Activated CD8-positive, alpha-beta memory T cell treated with anti-CD3 and anti-CD28 coated beads for 1 hour (primary cell): ENCODE measurements around the gene KIF5C.

ENCODE experiments used
- DNase-seq, 2 donors: peaks; one replicate each; pipeline ENCODE4 v3.0.0-alpha.2; 2020; ENCODE audit warnings: low read depth in 1 of 2; ENCODE audit errors: extremely low read depth in 1 of 2

Gene KIF5C

GRCh38 chr2:149009576-149010461 is 134.8 kb downstream of the KIF5C start:
- DNase-seq, result no peak

GRCh38 chr2:149012545-149012944 is 137.5 kb downstream of the KIF5C start:
- no peak for DNase-seq

GRCh38 chr2:149015501-149015900 is 140.5 kb downstream of the KIF5C start:
- DNase-seq, result no peak

- DNase-seq, result no peak
Observed at GRCh38 chr2:149015926-149016563, 141.0 kb downstream of the KIF5C start.

GRCh38 chr2:149017116-149017985 is 142.3 kb downstream of the KIF5C start:
- DNase-seq, result peak; percentile 30 to 57

- no peak for DNase-seq
Observed at GRCh38 chr2:149018981-149019380, 144.0 kb downstream of the KIF5C start.

GRCh38 chr2:149019768-149020167 is 144.7 kb downstream of the KIF5C start:
- DNase-seq, result no peak

- DNase-seq, result no peak
Observed at GRCh38 chr2:149020432-149020851, 145.4 kb downstream of the KIF5C start.

GRCh38 chr2:149021271-149021719 is 146.3 kb downstream of the KIF5C start:
- DNase-seq, result no peak

- DNase-seq, result no peak
Observed at GRCh38 chr2:149021761-149022160, 146.7 kb downstream of the KIF5C start.

- DNase-seq, result no peak
Observed at GRCh38 chr2:149023091-149023490, 148.1 kb downstream of the KIF5C start.

- no peak for DNase-seq
Observed at GRCh38 chr2:149027590-149028250, 152.7 kb downstream of the KIF5C start.

GRCh38 chr2:149028377-149028776 is 153.3 kb downstream of the KIF5C start:
- no peak for DNase-seq

- no peak for DNase-seq
Observed at GRCh38 chr2:149028891-149029290, 153.9 kb downstream of the KIF5C start.

- no peak for DNase-seq
Observed at GRCh38 chr2:149029307-149029965, 154.4 kb downstream of the KIF5C start.

- no peak for DNase-seq
Observed at GRCh38 chr2:149031396-149031795, 156.4 kb downstream of the KIF5C start.

GRCh38 chr2:149033716-149034115 is 158.7 kb downstream of the KIF5C start:
- DNase-seq, result no peak

GRCh38 chr2:149034406-149034805 is 159.4 kb downstream of the KIF5C start:
- DNase-seq, result no peak

- no peak for DNase-seq
Observed at GRCh38 chr2:149036507-149037293, 161.7 kb downstream of the KIF5C start.
